ENCODE data around the gene RHOXF2.

DNA sequence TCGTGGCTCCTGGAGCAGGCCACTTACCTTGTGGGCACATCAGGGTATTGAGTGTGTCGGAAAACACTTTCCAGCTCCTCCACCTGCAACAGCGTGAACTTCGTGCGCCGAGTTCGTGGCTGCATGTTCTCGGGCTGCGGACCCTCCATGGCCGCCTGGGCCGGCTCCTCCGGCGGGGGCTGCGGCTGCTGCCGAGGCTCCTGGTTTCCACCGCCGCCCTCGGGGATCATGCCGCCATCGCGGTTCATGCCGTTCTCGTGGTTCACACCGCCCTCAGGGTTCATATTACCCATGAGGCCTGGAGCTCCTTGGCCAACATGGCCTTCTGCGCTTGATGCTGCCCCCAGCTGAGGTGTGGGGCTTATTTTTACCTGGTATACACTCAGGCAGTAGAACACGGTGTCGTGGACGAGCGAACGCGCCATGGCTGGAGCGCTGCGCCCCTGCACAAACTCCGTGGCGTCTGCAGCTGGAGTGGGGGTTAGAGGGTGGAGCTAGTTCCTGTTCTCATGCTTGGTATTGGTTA, 42.9 kb upstream of the RHOXF2 start, which contains the start of gene RHOXF1:
- TF ChIP-seq POLR2A (IDR thresholded peaks at IDR 0.05; ENCODE audit: low read depth, low read length) = no peak
- TF ChIP-seq TAF1 (IDR thresholded peaks at IDR 0.05; ENCODE audit: borderline replicate concordance, low read depth, low read length) = no peak
